Esophagus squamous epithelium (tissue), 5 donors: ENCODE results near the gene FABP3. TPM values are rescaled to one million over a fixed set of nuclear protein-coding genes. Genes with fewer than 3 reads are reported as not detected.

ENCODE experiments used
- DNase-seq: peaks from one replicate; lab custom pipeline; 2025; lab: John Stamatoyannopoulos, UW
- H3K27ac ChIP-seq, 4 donors: fragments of 200-600 bp; sonication (generic); one replicate each; pipeline ENCODE4 v1.5.1; 2016 to 2019; ENCODE audit warnings: mild to moderate bottlenecking in 1 of 4
- H3K27me3 ChIP-seq, 4 donors: fragments of 200-600 bp; sonication (generic); 1 replicate in 3 of 4; 2 replicates in 1 of 4; pipeline versions ENCODE4 v1.5.1 to v1.6.0; 2017 to 2021; ENCODE audit warnings: antibody characterized with exemption in 1 of 4
- H3K36me3 ChIP-seq, 3 donors: fragments of 200-600 bp; sonication (generic); one replicate each; pipeline ENCODE4 v1.5.1; 2016 to 2019
- H3K4me1 ChIP-seq, 3 donors: fragments of 200-600 bp; sonication (generic); one replicate each; pipeline ENCODE4 v1.5.1; 2017 to 2019
- H3K4me3 ChIP-seq, 4 donors: fragments of 200-600 bp; sonication (generic); 1 replicate in 3 of 4; 2 replicates in 1 of 4; pipeline ENCODE4 v1.5.1; 2016 to 2019; ENCODE audit warnings: mild to moderate bottlenecking in 2 of 4, moderate library complexity in 1 of 4
- H3K9me3 ChIP-seq, 3 donors: fragments of 200-600 bp; sonication (generic); one replicate each; pipeline ENCODE4 v1.5.1; 2016 to 2019
- CTCF ChIP-seq, 6 experiments: fragments of 450-650 bp in 4 of 6; fragments of 200-600 bp in 2 of 6; sonication (generic) in 2 of 6; IDR thresholded peaks; one replicate each; pipeline ENCODE4 v1.5.1; 2016 to 2019; ENCODE audit warnings: antibody characterized with exemption in 6 of 6, mild to moderate bottlenecking in 4 of 6, moderate library complexity in 4 of 6
- POLR2A ChIP-seq, 4 donors: fragments of 450-650 bp; IDR thresholded peaks; one replicate each; pipeline ENCODE4 v1.6.1; 2017; ENCODE audit warnings: antibody characterized with exemption in 4 of 4, mild to moderate bottlenecking in 4 of 4, moderate library complexity in 3 of 4
- WGBS, 2 donors: methylation state at CpG; one replicate each; pipeline ENCODE4 v1.1.5; 2018; 5-methylcytosine and 5-hydroxymethylcytosine counted together
- intact Hi-C: fragments of 100-400 bp; cut with DNase I; formaldehyde crosslinking; loops from one replicate; pipeline ENCODE4 v1.15.0; 2022
- total RNA-seq, 4 donors: library from RNA; depleted of rRNA; stranded (reverse); fragments of >200 nt; gene quantifications; one replicate each; pipeline ENCODE4 v1.1.0, GENCODE V29; 2016
- donor health status: DM: yes; HTN: yes; CAD: no.

Gene FABP3
- total RNA-seq, 4 donors from 2014 or later: 0.57 to 7.6 TPM; not detected in 2

- Histone ChIP-seq H3K27me3 (peaks cover 0 to 24% (median 0%) of the 10 kb centered on the region in 4 donors), H3K4me3 (no peak overlapping the region), H3K27ac (no peak overlapping the region), H3K9me3 (no peaks in the 10 kb centered on the region), H3K36me3 (no peaks in the 10 kb centered on the region), H3K4me1 (peaks cover 0 to 21% (median 7%) of the 10 kb centered on the region in 3 donors)
- intact Hi-C loops: no loop called here
- TF ChIP-seq POLR2A (IDR thresholded peaks at IDR 0.05) (no peak), CTCF (IDR thresholded peaks at IDR 0.05) (no peak)
- 38 to 91% methylated on average over 1 of the region's 1 CpG for WGBS, 2 donors
- no peak for DNase-seq
These were observed 11.1 kb upstream of the FABP3 start for GRCh38 chr1:31383967-31384366.

GRCh38 chr1:31382379-31382989 is 9.6 kb upstream of the FABP3 start:
- H3K27ac ChIP-seq: no peak overlapping the region
- TF ChIP-seq POLR2A (IDR thresholded peaks at IDR 0.05) (no peak), CTCF (IDR thresholded peaks at IDR 0.05) (no peak)
- H3K4me1 ChIP-seq: peaks cover 0 to 21% (median 7%) of the 10 kb centered on the region in 3 donors
- peaks cover 0 to 24% (median 0%) of the 10 kb centered on the region in 4 donors for H3K27me3 ChIP-seq
- H3K36me3 ChIP-seq: no peaks in the 10 kb centered on the region
- DNase-seq: no peak
- intact Hi-C loops: no loop called here
- 87 to 89% methylated on average over 3 of the region's 3 CpGs for WGBS, 2 donors
- no peak overlapping the region for H3K4me3 ChIP-seq
- H3K9me3 ChIP-seq: no peaks in the 10 kb centered on the region

- Histone ChIP-seq H3K36me3 (no peaks in the 10 kb centered on the region), H3K27ac (peak overlapping the region in 1 of 4 donors; percentile 22), H3K9me3 (no peaks in the 10 kb centered on the region), H3K27me3 (peaks cover 0 to 24% (median 0%) of the 10 kb centered on the region in 4 donors), H3K4me3 (no peak overlapping the region), H3K4me1 (peaks cover 0 to 21% (median 7%) of the 10 kb centered on the region in 3 donors)
- TF ChIP-seq CTCF (IDR thresholded peaks at IDR 0.05) (no peak), POLR2A (IDR thresholded peaks at IDR 0.05) (no peak)
- WGBS, 2 donors: 55 to 78% methylated on average over 4 to 5 of the region's 6 CpGs
- no peak for DNase-seq
- intact Hi-C loops: no loop called here
These were observed 8.8 kb upstream of the FABP3 start for GRCh38 chr1:31381394-31382294.

GRCh38 chr1:31380181-31380580 is 7.3 kb upstream of the FABP3 start:
- Histone ChIP-seq H3K27me3 (peaks cover 0 to 9% (median 0%) of the 10 kb centered on the region in 4 donors), H3K4me3 (no peak overlapping the region), H3K27ac (no peak overlapping the region), H3K9me3 (no peaks in the 10 kb centered on the region), H3K36me3 (no peaks in the 10 kb centered on the region), H3K4me1 (peaks cover 0 to 21% (median 7%) of the 10 kb centered on the region in 3 donors)
- TF ChIP-seq POLR2A (IDR thresholded peaks at IDR 0.05) (no peak), CTCF (IDR thresholded peaks at IDR 0.05) (no peak)
- DNase-seq: no peak
- intact Hi-C loops: no loop called here
- WGBS, 2 donors: 29 to 67% methylated on average over 1 to 3 of the region's 3 CpGs

GRCh38 chr1:31378001-31378400 is 5.1 kb upstream of the FABP3 start:
- no peak overlapping the region for H3K4me3 ChIP-seq
- H3K4me1 ChIP-seq: peaks cover 9 to 42% (median 16%) of the 10 kb centered on the region in 3 donors
- DNase-seq: no peak
- H3K27ac ChIP-seq: no peak overlapping the region
- intact Hi-C loops: no loop called here
- H3K27me3 ChIP-seq: peaks cover 0 to 1% (median 0%) of the 10 kb centered on the region in 4 donors
- no peaks in the 10 kb centered on the region for H3K9me3 ChIP-seq
- H3K36me3 ChIP-seq: no peaks in the 10 kb centered on the region
- TF ChIP-seq POLR2A (IDR thresholded peaks at IDR 0.05) (no peak), CTCF (IDR thresholded peaks at IDR 0.05) (no peak)
